ENCODE data around the gene AUTS2. TPM values are rescaled to one million over a fixed set of nuclear protein-coding genes. Genes with fewer than 3 reads are reported as not detected.

The AUTS2 gene
- total RNA-seq, 2 donors from 2014 or later: 8.6 TPM

DNA sequence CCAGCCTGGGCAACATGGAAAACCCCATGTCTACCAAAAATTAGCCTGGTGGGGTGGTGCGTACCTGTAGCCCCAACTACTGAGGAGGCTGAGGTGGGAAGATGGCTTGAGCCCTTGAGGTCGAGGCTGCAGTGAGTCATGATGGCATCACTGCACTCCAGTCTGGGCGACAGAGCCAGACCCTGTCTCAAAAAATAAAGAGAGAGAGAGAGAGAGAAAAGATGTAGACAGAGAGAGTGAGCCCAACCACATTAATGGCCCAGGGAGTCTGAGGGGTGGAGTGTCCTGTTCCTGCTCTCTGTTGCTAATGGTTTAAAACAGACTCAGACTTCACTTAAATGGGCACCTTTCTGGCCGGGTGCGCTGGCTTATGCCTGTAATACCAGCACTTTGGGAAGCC lies 1078.0 kb downstream of the AUTS2 start:
- H3K9me3 ChIP-seq: no peaks in the 10 kb centered on the region
- DNase-seq (ENCODE audit: low spot score): no peak
- H3K27me3 ChIP-seq: no peaks in the 10 kb centered on the region
- H3K4me3 ChIP-seq: no peak overlapping the region
- no peak overlapping the region for H3K27ac ChIP-seq
- no peaks in the 10 kb centered on the region for H3K36me3 ChIP-seq
- H3K4me1 ChIP-seq: no peaks in the 10 kb centered on the region
- TF ChIP-seq, protein P1, sequence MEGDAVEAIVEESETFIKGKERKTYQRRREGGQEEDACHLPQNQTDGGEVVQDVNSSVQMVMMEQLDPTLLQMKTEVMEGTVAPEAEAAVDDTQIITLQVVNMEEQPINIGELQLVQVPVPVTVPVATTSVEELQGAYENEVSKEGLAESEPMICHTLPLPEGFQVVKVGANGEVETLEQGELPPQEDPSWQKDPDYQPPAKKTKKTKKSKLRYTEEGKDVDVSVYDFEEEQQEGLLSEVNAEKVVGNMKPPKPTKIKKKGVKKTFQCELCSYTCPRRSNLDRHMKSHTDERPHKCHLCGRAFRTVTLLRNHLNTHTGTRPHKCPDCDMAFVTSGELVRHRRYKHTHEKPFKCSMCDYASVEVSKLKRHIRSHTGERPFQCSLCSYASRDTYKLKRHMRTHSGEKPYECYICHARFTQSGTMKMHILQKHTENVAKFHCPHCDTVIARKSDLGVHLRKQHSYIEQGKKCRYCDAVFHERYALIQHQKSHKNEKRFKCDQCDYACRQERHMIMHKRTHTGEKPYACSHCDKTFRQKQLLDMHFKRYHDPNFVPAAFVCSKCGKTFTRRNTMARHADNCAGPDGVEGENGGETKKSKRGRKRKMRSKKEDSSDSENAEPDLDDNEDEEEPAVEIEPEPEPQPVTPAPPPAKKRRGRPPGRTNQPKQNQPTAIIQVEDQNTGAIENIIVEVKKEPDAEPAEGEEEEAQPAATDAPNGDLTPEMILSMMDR (IDR thresholded peaks at IDR 0.05): no peak

DNA sequence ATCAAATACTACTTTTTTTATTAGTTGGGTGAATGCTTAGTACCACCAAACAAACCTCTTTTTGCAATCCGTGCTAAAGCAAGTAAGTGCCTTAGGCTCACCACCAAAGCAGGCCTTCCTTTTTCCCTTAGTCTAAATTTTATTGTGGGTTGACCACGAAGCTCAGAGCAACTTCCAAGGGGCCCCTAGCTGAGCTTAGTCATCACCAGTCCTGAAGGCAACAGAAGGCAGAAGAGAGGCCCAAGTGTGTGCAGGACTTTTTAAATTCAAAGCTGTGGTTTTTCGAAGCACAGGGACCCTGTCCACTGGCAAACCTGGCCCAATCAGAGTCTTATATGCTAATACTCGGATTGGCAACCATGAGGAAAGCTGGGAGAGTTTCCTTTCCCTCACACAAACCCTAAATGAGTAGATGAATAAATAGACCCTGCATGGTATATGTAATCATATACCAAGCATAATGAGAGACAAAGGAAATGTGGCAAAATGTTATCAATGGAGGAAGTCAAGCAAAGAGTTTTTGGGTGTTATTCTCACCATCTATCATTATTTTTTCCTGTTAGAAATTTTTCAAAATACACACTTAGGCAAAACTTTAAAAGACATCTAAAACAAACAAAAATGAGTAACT lies 1080.5 kb downstream of the AUTS2 start:
- Histone ChIP-seq H3K27ac (no peak overlapping the region), H3K27me3 (no peaks in the 10 kb centered on the region), H3K4me1 (no peaks in the 10 kb centered on the region), H3K36me3 (no peaks in the 10 kb centered on the region), H3K9me3 (no peaks in the 10 kb centered on the region), H3K4me3 (no peak overlapping the region)
- no peak for DNase-seq (ENCODE audit: low spot score)
- TF ChIP-seq, protein P1 (IDR thresholded peaks at IDR 0.05): no peak

DNA sequence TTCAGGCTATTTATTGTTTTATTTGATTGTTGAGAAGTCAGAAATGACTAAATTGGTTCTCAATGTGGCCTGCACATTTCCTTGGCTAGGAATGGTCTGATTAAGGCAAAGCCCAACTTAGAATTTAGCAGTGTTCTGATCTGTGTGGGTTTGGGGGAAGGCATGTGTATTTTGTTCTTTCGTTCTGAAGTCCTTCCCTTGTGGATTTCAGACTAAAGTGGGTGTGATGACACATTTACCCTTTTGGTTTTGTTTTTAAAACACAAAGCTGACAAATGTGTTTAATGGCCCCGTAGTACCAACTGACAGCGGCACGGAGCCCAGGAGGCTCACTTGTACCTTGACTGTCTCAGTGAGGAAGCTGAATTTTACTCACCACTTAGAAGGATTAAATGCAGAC lies 1081.4 kb downstream of the AUTS2 start:
- Histone ChIP-seq H3K36me3 (no peaks in the 10 kb centered on the region), H3K27me3 (no peaks in the 10 kb centered on the region), H3K27ac (no peak overlapping the region), H3K4me1 (no peaks in the 10 kb centered on the region), H3K4me3 (no peak overlapping the region), H3K9me3 (no peaks in the 10 kb centered on the region)
- TF ChIP-seq, protein P1 (IDR thresholded peaks at IDR 0.05): no peak
- no peak for DNase-seq (ENCODE audit: low spot score)

DNA sequence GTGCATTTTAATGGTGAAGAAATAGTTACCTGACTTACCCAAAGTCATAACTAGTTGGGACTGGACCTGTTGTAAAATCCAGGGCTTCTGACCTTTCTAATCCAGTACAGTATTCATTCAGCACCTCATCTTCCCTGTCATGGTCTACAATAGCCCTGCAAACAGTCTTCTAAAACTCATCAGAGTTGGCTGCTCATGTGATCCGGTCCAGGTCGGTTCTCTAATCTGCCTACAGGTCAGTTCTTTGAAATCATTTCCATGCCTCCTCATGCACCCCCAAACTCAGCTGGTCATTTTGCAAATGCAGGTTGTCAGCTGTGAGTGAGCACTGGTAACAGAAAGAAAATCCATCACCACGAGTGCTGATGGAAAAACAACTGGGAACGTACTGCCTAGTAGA lies 1082.0 kb downstream of the AUTS2 start:
- Histone ChIP-seq H3K27me3 (no peaks in the 10 kb centered on the region), H3K4me1 (no peaks in the 10 kb centered on the region), H3K4me3 (no peak overlapping the region), H3K36me3 (no peaks in the 10 kb centered on the region), H3K9me3 (no peaks in the 10 kb centered on the region), H3K27ac (no peak overlapping the region)
- DNase-seq (ENCODE audit: low spot score): no peak
- TF ChIP-seq, protein P1 (IDR thresholded peaks at IDR 0.05): no peak

DNA sequence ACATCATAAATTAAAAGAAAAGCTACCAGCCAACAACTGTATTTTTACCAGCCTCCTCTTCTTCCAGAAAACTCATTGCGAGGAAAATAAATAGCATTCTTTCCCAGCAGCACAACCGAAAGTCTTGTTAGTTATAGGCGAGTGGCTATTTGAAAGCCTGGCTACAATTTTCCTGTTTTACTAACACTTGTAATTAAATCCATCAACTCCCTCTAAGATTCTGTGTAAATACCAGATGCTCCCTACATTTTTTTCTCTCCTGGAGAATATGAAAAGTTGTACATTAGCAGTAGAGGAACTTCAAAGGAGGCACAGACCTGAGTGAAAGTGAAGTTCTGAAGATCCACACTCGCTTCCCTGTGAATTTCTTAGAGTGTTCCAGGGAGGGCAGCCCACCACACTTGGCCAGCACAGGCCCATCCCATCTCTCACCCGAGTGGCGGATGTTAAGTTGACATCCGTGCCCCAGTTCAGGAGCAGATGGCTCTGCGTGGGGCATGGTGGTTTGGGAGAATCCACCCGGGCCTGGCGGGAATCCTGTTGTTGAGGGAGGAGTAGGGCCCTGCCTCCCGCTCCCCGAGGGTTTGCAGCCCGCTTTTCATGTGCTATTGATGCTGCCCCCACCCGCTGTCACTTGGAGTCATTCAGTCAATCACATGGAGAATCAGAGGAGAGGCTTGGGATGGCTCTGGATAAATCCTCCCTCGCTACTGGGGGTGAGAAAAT lies 1082.6 kb downstream of the AUTS2 start:
- H3K9me3 ChIP-seq: no peaks in the 10 kb centered on the region
- H3K27ac ChIP-seq: no peak overlapping the region
- TF ChIP-seq, protein P1 (IDR thresholded peaks at IDR 0.05): no peak
- no peak overlapping the region for H3K4me3 ChIP-seq
- no peaks in the 10 kb centered on the region for H3K36me3 ChIP-seq
- H3K4me1 ChIP-seq: no peaks in the 10 kb centered on the region
- no peak for DNase-seq (ENCODE audit: low spot score)
- H3K27me3 ChIP-seq: no peaks in the 10 kb centered on the region

Measured in right atrium auricular region (tissue), 2 donors.